PC-3 (cell line): ENCODE data around the gene COL19A1. TPM values are rescaled to one million over a fixed set of nuclear protein-coding genes. Genes with fewer than 3 reads are reported as not detected.

Experiments
- ATAC-seq: fragments of 200-7000 bp; cut with Tn5 transposase; 2 replicates; pipeline ENCODE4 v1.9.1; 2020; ENCODE audit warnings: mild to moderate bottlenecking, moderate library complexity
- BruUV-seq: library from RNA; stranded (reverse); fragments of 400-500 nt; replicated peaks from 2 replicates; lab custom pipeline; 2021; lab: Mats Ljungman, UMichigan
- CTCF ChIA-PET: fragments of 300-600 bp; sonication (Branson Sonifier 250); formaldehyde crosslinking; loops from one replicate; lab custom pipeline; 2022; ENCODE audit warnings: antibody characterized with exemption; lab: Charles Lee
- POLR2A ChIA-PET: fragments of 300-600 bp; sonication (Branson Sonifier 250); formaldehyde crosslinking; loops from one replicate; lab custom pipeline; 2022; ENCODE audit warnings: antibody characterized with exemption; ENCODE audit not compliant: unreplicated experiment; lab: Charles Lee
- DNase-seq: peaks from one replicate; pipeline ENCODE4 v3.0.0-alpha.2; 2015
- H2AFZ ChIP-seq: fragments of 300-600 bp; sonication (generic); 2 replicates; pipeline ENCODE4 v1.6.0; 2016; ENCODE audit warnings: antibody characterized with exemption, low read length
- H3F3A ChIP-seq: fragments of 300-600 bp; sonication (generic); one replicate; pipeline ENCODE4 v1.6.0; 2017; ENCODE audit warnings: antibody characterized with exemption, low read length, control low read depth, mild to moderate bottlenecking; ENCODE audit not compliant: unreplicated experiment
- H3K27ac ChIP-seq: fragments of 300-600 bp; sonication (generic); 2 replicates; pipeline ENCODE4 v1.5.1; 2016; ENCODE audit warnings: mild to moderate bottlenecking, low read length
- H3K27me3 ChIP-seq: fragments of 300-600 bp; sonication (generic); 2 replicates; pipeline ENCODE4 v1.6.1; 2016; ENCODE audit warnings: low read length, mixed read lengths
- H3K36me3 ChIP-seq: fragments of 300-600 bp; sonication (generic); 2 replicates; pipeline ENCODE4 v1.6.1; 2016; ENCODE audit warnings: low read depth, mixed run types, low read length, mixed read lengths
- H3K4me1 ChIP-seq: fragments of 300-600 bp; sonication (generic); 2 replicates; pipeline ENCODE4 v1.5.1; 2016; ENCODE audit warnings: low read length; ENCODE audit not compliant: insufficient read depth
- H3K4me2 ChIP-seq: fragments of 300-600 bp; sonication (generic); 2 replicates; pipeline ENCODE4 v1.6.0; 2016; ENCODE audit warnings: low read length
- H3K4me3 ChIP-seq: fragments of 300-600 bp; sonication (generic); 2 replicates; pipeline ENCODE4 v1.5.1; 2016; ENCODE audit warnings: mild to moderate bottlenecking, low read length, mixed read lengths
- H3K79me2 ChIP-seq: fragments of 300-600 bp; sonication (generic); 2 replicates; pipeline ENCODE4 v1.6.1; 2017; ENCODE audit warnings: low read length, mixed read lengths
- H3K9ac ChIP-seq: fragments of 300-600 bp; sonication (generic); 2 replicates; pipeline ENCODE4 v1.6.0; 2016; ENCODE audit warnings: mild to moderate bottlenecking, low read length
- H3K9me2 ChIP-seq: fragments of 300-600 bp; sonication (generic); replicated peaks from 2 replicates; pipeline ENCODE4 v1.6.1; 2016; ENCODE audit warnings: mixed run types, low read length, mixed read lengths
- H3K9me3 ChIP-seq: fragments of 300-600 bp; sonication (generic); 2 replicates; pipeline ENCODE4 v1.6.1; 2016; ENCODE audit warnings: low read length, mixed read lengths
- H4K20me1 ChIP-seq: fragments of 300-600 bp; sonication (generic); 2 replicates; pipeline ENCODE4 v1.6.1; 2016; ENCODE audit warnings: low read length, mixed read lengths
- EZH2 ChIP-seq: fragments of 300-600 bp; sonication (generic); IDR thresholded peaks from one replicate; pipeline ENCODE4 v1.6.1; 2017; ENCODE audit warnings: antibody characterized with exemption, mild to moderate bottlenecking, low read length; ENCODE audit not compliant: unreplicated experiment
- EZH2phosphoT487 ChIP-seq: fragments of 300-600 bp; sonication (generic); IDR thresholded peaks from 2 replicates; pipeline ENCODE4 v1.6.1; 2018; ENCODE audit warnings: mild to moderate bottlenecking, antibody characterized with exemption, low read length, borderline replicate concordance
- intact Hi-C: fragments of 100-400 bp; cut with micrococcal nuclease; formaldehyde crosslinking; loops from 2 replicates; pipeline ENCODE4 v1.9.0; 2023
- total RNA-seq: library from RNA; depleted of rRNA; stranded (reverse); fragments of >200 nt; gene quantifications from 2 replicates; pipeline ENCODE4 v1.2.3, GENCODE V29; 2014
- TF ChIP-seq, protein P1 (sequence below): fragments of 300-600 bp; sonication (generic); conservative IDR thresholded peaks from 2 replicates; pipeline ENCODE4 v1.5.1; 2017; ENCODE audit warnings: antibody characterized with exemption, low read depth, mild to moderate bottlenecking, low read length

The COL19A1 gene
- total RNA-seq, 1 experiment from 2014 or later, result not detected

DNA sequence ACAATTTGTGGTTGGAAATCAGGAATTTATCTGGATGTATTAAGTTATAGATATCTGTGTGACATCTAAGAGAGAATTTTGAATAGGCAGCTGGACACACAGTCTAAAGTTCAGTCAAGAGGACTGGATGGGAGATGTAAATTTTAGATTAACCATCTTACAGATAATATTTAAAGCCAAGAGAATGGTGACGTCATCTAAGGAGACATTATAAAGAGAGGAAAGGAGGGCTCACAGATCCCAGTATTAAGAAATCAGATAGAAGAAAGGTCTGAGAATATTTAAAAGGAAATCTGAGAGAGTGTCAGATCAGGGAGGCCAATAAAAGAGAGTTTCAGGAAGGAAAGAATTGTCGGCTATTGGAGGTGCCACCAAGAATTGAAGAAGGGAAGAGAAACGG lies 9.4 kb downstream of the COL19A1 start:
- ChIA-PET CTCF (no interaction called here), POLR2A (no interaction called here)
- H2AFZ ChIP-seq, result no peak overlapping the region
- H3K27me3 ChIP-seq, result peaks cover 3% of the 10 kb centered on the region; the same call in 1 of the 2 replicates
- H3K36me3 ChIP-seq, result no peaks in the 10 kb centered on the region
- ATAC-seq, result no peak
- H3K27ac ChIP-seq, result no peak overlapping the region
- no peaks in the 10 kb centered on the region for H3K9me2 ChIP-seq
- intact Hi-C loops, result no loop called here
- no TSS peak for BruUV-seq
- no peaks in the 10 kb centered on the region for H3K79me2 ChIP-seq
- H3K4me2 ChIP-seq, result no peak overlapping the region
- H3K9ac ChIP-seq, result no peak overlapping the region
- no peaks in the 10 kb centered on the region for H3K4me1 ChIP-seq
- H3K4me3 ChIP-seq, result no peak overlapping the region
- no peaks in the 10 kb centered on the region for H3K9me3 ChIP-seq
- DNase-seq, result no peak
- no peaks in the 10 kb centered on the region for H4K20me1 ChIP-seq
- no peaks in the 10 kb centered on the region for H3F3A ChIP-seq
- TF ChIP-seq, protein P1, sequence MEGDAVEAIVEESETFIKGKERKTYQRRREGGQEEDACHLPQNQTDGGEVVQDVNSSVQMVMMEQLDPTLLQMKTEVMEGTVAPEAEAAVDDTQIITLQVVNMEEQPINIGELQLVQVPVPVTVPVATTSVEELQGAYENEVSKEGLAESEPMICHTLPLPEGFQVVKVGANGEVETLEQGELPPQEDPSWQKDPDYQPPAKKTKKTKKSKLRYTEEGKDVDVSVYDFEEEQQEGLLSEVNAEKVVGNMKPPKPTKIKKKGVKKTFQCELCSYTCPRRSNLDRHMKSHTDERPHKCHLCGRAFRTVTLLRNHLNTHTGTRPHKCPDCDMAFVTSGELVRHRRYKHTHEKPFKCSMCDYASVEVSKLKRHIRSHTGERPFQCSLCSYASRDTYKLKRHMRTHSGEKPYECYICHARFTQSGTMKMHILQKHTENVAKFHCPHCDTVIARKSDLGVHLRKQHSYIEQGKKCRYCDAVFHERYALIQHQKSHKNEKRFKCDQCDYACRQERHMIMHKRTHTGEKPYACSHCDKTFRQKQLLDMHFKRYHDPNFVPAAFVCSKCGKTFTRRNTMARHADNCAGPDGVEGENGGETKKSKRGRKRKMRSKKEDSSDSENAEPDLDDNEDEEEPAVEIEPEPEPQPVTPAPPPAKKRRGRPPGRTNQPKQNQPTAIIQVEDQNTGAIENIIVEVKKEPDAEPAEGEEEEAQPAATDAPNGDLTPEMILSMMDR, result no peak
- TF ChIP-seq EZH2phosphoT487 (no peak), EZH2 (no peak)

DNA sequence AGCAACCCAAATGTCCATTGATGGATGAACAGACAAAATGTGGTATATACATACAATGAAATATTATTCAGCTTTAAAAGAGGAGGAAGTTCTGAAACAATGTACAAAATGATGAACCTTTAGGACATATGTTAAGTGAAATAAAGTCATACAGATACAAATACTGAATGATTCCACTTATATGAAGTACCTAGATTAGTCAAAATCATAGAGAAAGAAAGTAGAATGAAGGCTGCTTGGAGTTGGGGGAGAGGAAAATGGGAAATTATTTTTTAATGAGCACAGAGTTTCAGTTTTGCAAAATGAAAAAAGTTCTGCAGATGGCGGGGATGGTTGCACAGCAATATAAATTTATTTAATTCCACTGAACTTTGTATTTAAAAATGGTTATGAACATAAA lies 12.4 kb downstream of the COL19A1 start:
- H2AFZ ChIP-seq, result no peak overlapping the region
- no peaks in the 10 kb centered on the region; the same call in none of the 2 replicates for H3K27me3 ChIP-seq
- ChIA-PET POLR2A (no interaction called here), CTCF (no interaction called here)
- intact Hi-C loops, result no loop called here
- no peak overlapping the region for H3K4me2 ChIP-seq
- no peaks in the 10 kb centered on the region for H3K9me3 ChIP-seq
- no peaks in the 10 kb centered on the region for H3F3A ChIP-seq
- H4K20me1 ChIP-seq, result no peaks in the 10 kb centered on the region
- H3K9me2 ChIP-seq, result no peaks in the 10 kb centered on the region
- H3K27ac ChIP-seq, result no peak overlapping the region
- H3K4me3 ChIP-seq, result no peak overlapping the region
- TF ChIP-seq EZH2 (no peak), EZH2phosphoT487 (no peak)
- TF ChIP-seq, protein P1, result no peak
- no peak for DNase-seq
- no peaks in the 10 kb centered on the region for H3K36me3 ChIP-seq
- H3K79me2 ChIP-seq, result no peaks in the 10 kb centered on the region
- ATAC-seq, result no peak
- H3K9ac ChIP-seq, result no peak overlapping the region
- H3K4me1 ChIP-seq, result no peaks in the 10 kb centered on the region
- BruUV-seq, result no TSS peak

DNA sequence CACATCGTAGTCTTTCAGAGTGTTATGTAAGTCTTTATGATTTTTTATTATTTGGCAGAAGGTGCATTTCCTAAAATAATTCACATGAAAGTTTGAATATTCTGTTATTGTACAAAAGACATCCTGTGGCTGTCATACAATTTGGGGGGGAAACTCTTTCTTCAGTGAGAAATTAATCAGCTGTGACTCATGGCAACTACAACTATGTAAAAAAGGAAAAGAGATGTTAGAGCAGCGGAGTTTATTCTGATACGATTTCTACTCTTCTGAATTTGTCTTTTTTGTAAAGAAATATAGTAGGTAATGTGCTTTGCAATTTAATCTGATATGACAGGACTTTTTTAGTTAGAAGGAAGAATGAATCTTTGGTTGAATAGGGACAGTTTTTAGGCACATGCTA lies 14.2 kb downstream of the COL19A1 start:
- POLR2A ChIA-PET, result no interaction called here

More for the DNA sequence above, 14.2 kb downstream of the COL19A1 start:
- Histone ChIP-seq H3K4me1 (no peaks in the 10 kb centered on the region), H3K4me3 (no peak overlapping the region), H4K20me1 (no peaks in the 10 kb centered on the region), H3K27ac (no peak overlapping the region), H3K9me2 (no peaks in the 10 kb centered on the region), H3K79me2 (no peaks in the 10 kb centered on the region), H3K36me3 (no peaks in the 10 kb centered on the region), H3F3A (no peaks in the 10 kb centered on the region), H3K9me3 (no peaks in the 10 kb centered on the region), H3K9ac (no peak overlapping the region), H3K4me2 (no peak overlapping the region), H2AFZ (no peak overlapping the region), H3K27me3 (no peaks in the 10 kb centered on the region; the same call in none of the 2 replicates)
- CTCF ChIA-PET, result no interaction called here
- TF ChIP-seq EZH2phosphoT487 (no peak), EZH2 (no peak)
- TF ChIP-seq, protein P1, result no peak
- no TSS peak for BruUV-seq
- ATAC-seq (no peak), DNase-seq (no peak)
- intact Hi-C loops, result no loop called here
